NAMALWA (cell line): ENCODE measurements around the gene MAPKAPK5.
A peak's percentile ranks its signal among the peaks of the same experiment; 100 is the strongest.
"Not testable (repeated sequence)": the region's sequence is repeated elsewhere in the genome, so short reads cannot be mapped to it uniquely, and the experiment has no call there.

ENCODE experiments used
- DNase-seq: peaks from one replicate; pipeline ENCODE4 v3.0.0-alpha.2; 2015; ENCODE audit warnings: low spot score

MAPKAPK5 gene, protein sequence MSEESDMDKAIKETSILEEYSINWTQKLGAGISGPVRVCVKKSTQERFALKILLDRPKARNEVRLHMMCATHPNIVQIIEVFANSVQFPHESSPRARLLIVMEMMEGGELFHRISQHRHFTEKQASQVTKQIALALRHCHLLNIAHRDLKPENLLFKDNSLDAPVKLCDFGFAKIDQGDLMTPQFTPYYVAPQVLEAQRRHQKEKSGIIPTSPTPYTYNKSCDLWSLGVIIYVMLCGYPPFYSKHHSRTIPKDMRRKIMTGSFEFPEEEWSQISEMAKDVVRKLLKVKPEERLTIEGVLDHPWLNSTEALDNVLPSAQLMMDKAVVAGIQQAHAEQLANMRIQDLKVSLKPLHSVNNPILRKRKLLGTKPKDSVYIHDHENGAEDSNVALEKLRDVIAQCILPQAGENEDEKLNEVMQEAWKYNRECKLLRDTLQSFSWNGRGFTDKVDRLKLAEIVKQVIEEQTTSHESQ

DNA sequence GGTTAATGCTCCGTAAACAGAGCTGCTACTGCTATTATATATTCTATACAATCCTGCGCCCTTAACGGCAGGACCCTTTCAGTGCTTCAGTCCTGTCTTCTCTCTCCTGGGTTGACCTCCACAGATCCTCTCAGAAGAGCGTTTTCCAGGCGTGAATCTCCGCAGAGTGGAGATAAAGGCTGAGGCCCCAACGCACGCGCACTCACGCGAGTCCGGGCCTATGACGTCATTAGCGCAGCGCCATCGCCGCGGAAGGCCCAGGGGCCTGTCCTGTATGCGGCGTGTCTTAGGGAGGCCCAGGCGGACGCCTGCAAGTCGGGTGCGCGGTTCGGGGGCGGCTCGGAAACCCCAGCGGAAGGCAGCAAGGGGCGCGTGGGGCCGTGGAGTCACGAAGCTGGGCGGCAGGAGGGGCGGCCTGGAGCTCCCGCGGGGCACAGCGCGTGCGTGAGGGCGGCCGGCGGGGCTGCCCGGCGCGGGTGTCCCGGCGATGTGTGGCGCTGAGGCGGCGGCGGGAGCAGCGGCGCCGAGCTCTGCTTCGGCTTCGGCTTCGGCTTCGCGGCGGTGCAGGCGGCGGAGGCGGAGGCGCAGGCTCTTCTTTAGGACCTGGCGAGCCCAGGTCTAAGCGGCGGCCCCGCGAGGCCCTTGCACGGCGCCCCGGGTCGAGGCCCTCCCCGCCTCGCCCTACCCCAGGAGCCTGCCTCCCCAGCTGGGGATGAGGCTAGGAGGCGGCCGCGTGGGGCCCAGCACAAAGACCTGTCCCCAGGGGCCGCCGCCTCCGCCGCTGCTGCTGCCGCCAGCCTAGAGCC, at the start of gene MAPKAPK5:
TSS of gene MAPKAPK5 (plus strand) at position 479 of the 806 bp plus-strand sequence. CDS start 506 bp downstream, outside the sequence.
- peak; percentile 96 for DNase-seq

DNA sequence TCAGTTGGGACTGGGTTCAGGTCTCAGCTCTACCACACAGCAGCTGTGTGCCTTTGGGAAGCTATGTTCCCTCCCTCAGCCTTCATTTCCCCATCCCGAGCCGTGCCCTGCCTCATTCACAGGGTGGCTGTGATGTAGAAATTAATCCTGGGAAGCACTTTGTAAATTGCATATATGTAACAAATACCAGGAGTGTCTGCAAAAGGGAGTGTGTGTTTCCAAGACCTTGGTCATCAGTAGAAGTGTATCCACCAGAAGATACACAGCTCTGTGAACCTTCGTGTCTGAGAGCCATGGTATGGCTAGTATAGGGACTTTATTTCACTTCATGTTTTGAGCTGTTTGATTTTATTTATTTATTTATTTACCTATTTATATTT, 49.2 kb upstream of the MAPKAPK5 start:
- DNase-seq: no peak

DNA sequence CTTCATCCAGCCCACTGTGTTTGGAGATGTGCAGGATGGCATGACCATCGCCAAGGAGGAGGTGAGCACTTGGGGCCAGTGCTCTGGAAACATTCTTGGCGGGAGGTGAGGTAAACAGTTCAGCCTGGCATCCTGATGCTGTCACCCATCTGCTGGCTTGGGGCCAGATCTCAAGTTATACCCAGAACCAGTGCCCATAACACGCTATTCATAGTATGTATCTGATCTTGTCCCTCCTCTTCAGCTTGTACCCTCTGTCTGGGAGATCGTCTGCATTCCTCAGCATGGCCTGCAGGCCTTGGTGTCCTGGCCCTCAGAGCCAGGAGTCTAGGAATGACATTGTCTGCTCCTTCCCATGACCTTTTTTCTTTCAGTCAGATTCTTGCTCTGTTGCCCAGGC, 43.8 kb upstream of the MAPKAPK5 start:
- DNase-seq: no peak

GRCh38 chr12:111799758-111800157, 42.3 kb upstream of the MAPKAPK5 start:
- DNase-seq: no peak

DNA sequence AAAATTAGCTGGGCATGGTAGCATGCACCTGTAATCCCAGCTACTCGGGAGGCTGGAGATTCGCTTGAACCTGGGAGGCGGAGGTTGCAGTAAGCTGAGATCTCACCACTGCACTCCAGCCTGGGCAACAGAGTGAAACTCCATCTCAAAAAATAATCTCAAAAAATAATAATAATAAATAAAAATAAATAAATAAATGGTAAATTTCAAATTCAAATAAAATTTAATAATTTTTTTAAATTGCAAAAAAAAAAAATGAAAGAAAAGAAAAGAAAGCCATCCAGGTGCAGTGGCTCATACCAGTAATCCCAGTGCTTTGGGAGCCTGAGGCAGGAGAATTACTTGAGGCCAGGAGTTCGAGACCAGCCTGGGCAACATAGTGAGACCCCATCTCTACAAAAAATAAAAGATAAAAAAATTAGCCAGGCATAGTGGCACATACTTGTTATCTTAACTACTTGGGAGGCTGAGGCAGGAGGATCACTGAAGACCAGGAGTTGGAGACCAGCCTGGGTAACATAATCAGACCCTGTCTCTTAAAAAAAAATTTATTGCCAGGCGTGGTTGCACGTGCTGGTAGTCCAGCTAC, 38.9 kb upstream of the MAPKAPK5 start:
- no peak for DNase-seq

GRCh38 chr12:111803851-111804250, 38.2 kb upstream of the MAPKAPK5 start:
- no peak for DNase-seq

DNA sequence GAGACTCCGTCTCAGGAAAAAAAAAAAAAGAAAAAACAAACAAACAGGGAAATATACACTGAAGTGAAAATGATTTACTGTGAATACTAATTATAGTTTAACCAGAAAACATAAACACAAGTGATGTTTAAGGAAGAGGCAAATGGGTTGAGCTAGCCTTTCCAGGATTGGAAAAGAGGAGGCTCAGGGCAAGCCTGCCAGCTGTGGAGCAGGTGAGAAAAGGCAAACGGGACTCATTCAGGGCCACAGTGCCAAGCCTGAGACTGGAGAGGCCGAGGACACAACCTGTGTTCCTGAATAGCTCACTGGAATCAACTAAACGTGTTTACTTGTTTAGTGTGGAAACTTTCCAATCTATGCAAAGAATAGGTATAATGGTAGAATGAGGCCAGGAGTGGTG, 35.7 kb upstream of the MAPKAPK5 start:
- no peak for DNase-seq

DNA sequence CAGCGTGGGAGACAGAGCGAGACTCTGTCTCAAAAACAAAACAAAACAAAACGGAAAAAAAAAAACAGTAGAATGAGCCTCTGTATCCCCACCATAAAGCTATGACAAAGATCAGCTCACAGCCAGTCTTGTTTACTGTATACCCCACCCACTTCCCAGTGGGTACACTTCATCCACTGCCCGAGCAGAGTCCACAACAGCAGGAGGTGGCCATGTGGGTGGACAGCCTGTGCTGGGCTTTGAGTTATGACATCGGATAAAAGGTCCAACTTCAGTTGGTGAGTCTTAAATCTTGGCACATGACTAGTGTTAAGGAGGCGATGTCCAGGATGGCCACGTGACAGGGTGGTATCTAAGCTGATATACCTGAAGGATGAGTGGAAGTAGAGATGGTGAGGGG, 34.8 kb upstream of the MAPKAPK5 start:
- no peak for DNase-seq

DNA sequence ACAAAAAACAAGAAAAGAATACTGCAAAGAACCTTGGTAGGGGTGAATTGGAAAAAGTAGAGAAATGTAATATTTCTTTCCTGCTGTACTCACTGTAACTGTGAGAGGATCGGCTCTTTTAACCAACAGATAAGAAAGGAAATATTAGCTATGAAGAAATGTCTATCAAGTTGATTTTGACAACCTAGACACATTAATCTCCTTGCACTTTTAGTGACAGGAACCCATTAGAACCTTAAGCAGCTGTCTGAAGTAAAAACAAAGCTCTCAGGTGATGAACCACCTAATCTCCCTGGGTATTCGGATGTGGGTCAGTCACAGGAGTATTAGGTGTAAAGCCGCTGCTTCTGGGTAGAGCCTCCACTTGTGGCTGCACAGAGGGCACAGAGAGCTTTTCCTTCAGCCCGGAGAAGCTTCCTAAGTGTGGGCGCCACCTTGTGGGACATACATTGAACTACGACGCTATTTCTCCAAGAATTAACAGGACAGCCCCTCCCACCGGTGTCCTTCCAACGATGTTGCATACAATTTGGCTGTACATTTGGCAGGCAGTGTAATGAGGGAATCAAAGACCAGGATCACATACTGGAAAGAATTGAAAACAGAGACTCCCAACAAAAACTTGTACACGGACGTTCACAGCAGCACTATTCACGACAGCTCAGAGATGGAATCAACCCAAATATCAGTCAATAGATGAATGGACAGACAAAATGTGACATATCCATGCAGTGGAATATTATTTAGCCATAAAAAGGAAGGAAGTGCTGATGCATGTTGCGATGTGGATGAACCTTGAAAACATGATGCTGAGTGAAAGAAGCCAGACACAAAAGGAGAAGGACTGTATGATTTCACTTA, 28.9 kb upstream of the MAPKAPK5 start:
- DNase-seq: peak; percentile 89

- no peak for DNase-seq
These were observed 25.9 kb upstream of the MAPKAPK5 start for GRCh38 chr12:111816065-111816615.

DNA sequence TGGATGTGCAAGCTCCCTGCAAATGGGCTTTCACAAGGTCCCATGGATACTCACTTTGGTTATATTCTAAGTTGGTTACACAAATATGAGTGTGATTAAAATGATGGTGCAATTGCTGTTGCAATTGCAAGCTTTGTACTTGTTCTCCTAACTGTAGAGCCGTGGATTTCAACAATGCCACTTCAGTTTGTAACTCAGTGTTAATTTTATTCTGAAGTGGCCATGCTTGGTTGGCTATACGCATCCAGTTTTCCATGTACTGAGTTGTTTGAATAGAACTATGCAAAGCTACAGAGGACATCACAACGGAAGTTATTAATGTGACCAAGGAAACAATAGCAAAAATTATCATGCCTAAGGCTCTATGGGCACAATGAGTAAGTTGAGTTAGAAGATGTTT, 25.1 kb upstream of the MAPKAPK5 start:
- DNase-seq: not testable (repeated sequence)

DNA sequence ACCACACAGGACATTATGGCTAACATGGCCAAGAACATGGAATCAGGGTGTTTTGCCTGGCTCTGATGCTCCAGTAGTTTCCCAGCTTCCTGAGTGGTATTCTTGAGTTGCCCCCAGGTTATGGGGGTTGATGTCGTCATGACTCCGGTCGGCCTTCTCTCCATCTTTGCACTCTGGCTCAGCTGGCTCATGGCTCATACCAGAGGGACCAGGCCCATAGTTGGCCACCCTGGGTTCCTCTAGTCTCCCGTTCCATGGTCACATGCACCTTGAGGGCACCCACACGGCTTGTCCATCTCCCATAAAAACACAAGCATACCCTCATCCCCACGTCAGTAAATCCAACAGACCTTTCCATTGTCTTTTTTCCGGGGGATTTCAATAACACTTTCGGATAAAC, 23.7 kb upstream of the MAPKAPK5 start:
- DNase-seq: no peak

GRCh38 chr12:111819191-111820158, 22.6 kb upstream of the MAPKAPK5 start:
- DNase-seq: no peak

DNA sequence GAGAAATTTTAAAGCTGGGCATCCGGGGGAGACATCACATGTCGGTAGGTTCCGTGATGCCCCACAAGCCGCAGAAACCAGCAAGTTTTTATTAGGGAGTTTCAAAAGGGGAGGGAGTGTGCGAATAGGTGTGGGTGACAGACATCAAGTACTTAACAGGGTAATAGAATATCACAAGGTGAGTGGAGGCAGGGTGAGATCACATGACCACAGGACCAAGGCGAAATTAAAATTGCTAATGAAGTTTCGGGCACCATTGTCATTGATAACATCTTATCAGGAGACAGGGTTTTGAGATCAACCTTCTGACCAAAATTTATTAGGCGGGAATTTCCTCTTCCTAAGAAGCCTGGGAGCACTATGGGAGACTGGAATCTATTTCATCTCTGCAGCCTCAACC, 21.2 kb upstream of the MAPKAPK5 start:
- not testable (repeated sequence) for DNase-seq

DNA sequence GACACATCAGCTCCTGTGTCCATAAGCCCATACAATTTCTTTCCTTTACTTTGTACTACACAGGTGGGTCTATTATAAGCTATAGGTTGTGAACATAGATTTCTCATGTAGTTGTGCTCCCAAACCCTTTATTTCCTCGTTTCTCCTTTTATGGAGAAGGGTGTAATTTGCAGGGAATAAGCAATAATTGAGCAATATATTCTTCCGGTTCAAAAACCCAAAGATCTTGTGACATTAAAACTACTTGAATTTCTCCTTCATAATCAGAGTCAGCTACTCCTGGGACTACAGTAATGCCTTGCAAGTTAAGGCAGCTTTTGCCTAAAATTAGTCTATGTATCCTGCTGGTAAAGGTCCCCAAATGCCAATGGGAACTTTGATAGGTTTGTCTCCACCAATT, 19.1 kb upstream of the MAPKAPK5 start:
- DNase-seq: no peak

- DNase-seq: no peak
These were observed 18.1 kb upstream of the MAPKAPK5 start for GRCh38 chr12:111823891-111824290.

DNA sequence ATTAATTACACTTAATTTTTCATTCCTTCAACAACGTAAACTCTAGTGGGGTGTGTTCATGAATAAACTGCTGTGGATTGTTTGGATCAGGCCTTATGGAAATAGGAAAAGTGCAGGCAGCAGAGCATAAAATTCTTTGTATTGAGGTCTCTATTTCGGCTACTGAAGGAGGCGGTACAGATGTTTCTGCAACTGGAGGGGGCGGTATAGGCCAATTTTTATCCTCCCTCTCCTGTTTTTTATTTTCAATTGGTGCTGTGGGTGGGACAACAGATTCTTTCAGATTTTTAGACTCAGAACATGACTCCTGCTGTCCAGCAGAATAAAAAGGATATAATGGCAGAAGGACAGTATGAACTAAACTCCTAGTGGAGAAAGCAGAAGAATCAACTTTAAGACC, 17.7 kb upstream of the MAPKAPK5 start:
- DNase-seq: not testable (repeated sequence)

DNA sequence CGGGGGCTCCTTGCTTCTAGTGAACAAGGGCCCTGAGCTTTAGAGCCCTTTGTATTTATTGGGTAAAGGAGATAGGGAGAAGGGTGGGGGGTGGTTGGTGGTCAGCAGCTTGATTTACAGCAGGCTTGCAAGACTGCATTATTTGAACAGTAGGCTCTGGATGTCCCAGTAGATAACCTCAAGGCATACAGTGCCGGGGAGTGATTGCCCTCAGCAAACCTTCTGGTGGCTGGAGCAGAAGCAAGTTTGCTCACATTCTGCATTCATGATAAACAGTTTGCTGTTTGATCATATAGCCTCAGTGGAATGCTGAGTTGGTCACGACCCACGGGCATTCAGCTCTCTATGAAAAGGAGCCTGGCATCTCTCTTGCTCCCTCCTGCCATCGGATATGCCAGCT, 16.5 kb upstream of the MAPKAPK5 start:
- DNase-seq: no peak

DNA sequence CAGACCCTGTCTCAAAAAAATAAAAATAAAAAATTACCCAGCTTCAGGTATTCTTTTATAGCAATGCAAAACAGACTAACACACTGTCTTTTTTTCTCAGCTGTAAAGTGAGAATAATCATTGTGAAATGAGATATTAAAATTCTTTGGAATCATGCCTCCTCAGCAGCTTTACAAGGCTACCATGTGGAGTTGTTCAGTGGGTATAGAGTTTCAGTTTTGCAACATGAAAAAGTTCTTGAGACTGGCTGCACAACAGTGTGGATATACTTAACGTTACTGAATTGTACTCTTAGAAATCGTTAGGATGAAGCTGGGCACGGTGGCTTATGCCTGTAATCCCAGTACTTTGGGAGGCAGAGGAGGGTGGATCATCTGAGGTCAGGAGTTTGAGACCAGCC, 15.7 kb upstream of the MAPKAPK5 start:
- no peak for DNase-seq

DNA sequence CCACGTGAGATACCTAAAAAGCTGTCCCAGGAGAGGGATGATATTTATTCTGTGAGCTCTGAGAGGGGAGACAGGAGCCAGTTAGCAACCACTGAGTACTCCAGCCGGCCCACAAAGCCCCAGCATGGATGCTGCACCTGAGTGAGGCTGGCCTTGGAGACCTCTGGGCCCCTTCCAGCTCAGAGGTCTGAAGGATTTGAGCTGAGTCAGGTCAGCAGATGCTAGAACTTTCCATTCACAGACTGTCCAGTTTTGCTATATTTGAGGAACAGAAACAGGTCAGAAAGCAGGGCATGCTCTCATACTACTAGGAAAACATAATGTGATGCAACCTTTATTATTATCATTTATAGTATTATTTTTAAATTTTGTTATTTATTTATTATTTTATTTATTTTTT, 15.0 kb upstream of the MAPKAPK5 start:
- no peak for DNase-seq
